Measurements from ENCODE around the gene POLR2L.

GRCh38 chr11:859394-860131 lies 17.2 kb upstream of the POLR2L start:
- TF ChIP-seq EZH2 (IDR thresholded peaks at IDR 0.05; ENCODE audit: borderline replicate concordance, insufficient read depth, low read depth, low read length, poor library complexity, severe bottlenecking), result no peak
- no peak for TF ChIP-seq CTCF (IDR thresholded peaks at IDR 0.05)
